ENCODE data around the gene PAXIP1.

The PAXIP1 gene

GRCh38 chr7:154965014-154965413 is 37.9 kb downstream of the PAXIP1 start:
- H3K36me3 ChIP-seq (ENCODE audit: control insufficient read depth in 2 of 2, insufficient read depth in 1 of 2, low read length in 2 of 2), result peaks cover 12 to 100% of the 10 kb centered on the region in 2 experiments
- TF ChIP-seq ZNF629 (tag by site-specific recombination; IDR thresholded peaks at IDR 0.05) (no peak), GLI2 (tag by site-specific recombination; IDR thresholded peaks at IDR 0.05; ENCODE audit: borderline replicate concordance, low read depth) (no peak), ZNF394 (tag by site-specific recombination; IDR thresholded peaks at IDR 0.05; ENCODE audit: borderline replicate concordance) (no peak), ZNF335 (tag by site-specific recombination; conservative IDR thresholded peaks at IDR 0.05) (no peak), ZNF623 (tag by site-specific recombination; IDR thresholded peaks at IDR 0.05) (no peak), ZFP37 (tag by site-specific recombination; IDR thresholded peaks at IDR 0.05) (no peak), ZNF544 (tag by site-specific recombination; IDR thresholded peaks at IDR 0.05) (no peak)

GRCh38 chr7:154960063-154960790 is 42.7 kb downstream of the PAXIP1 start:
- CTCF ChIA-PET, result interaction anchor here (0.9 kb wide), 1 partner anchor 33 kb away, joined by 3 read pairs; no protein-coding TSS in a partner anchor
- Histone ChIP-seq H3K9me3 (ENCODE audit: control insufficient read depth, insufficient read depth, low read depth, low read length) (no peaks in the 10 kb centered on the region), H3K27ac (ENCODE audit: extremely low read depth, low read depth, low read length) (no peak overlapping the region), H3K4me3 (ENCODE audit: low read depth, low read length) (no peak overlapping the region), H3K4me1 (ENCODE audit: control insufficient read depth, insufficient read depth, low read length) (no peaks in the 10 kb centered on the region), H3K36me3 (ENCODE audit: control insufficient read depth in 2 of 2, insufficient read depth in 1 of 2, low read length in 2 of 2) (peaks cover 8 to 96% of the 10 kb centered on the region in 2 experiments; a peak in 2 of 3 replicates)
- POLR2A ChIA-PET, result no interaction called here
- no peak for TF ChIP-seq ZSCAN18 (tag by site-specific recombination; IDR thresholded peaks at IDR 0.05)
- no peak for TF ChIP-seq ZNF423 (tag by site-specific recombination; IDR thresholded peaks at IDR 0.05)
- TF ChIP-seq ZNF707 (tag by site-specific recombination; IDR thresholded peaks at IDR 0.05), result no peak
- TF ChIP-seq ZNF704 (tag by site-specific recombination; IDR thresholded peaks at IDR 0.05), result no peak
- TF ChIP-seq PRDM1 (tag by site-specific recombination; IDR thresholded peaks at IDR 0.05), result no peak
- no peak for TF ChIP-seq ZBTB7A (tag by site-specific recombination; IDR thresholded peaks at IDR 0.05; ENCODE audit: low read depth)
- TF ChIP-seq ZNF114 (tag by site-specific recombination; IDR thresholded peaks at IDR 0.05), result no peak
- TF ChIP-seq OVOL3 (tag by site-specific recombination; IDR thresholded peaks at IDR 0.05), result no peak
- no peak for TF ChIP-seq ZBTB26 (tag by site-specific recombination; optimal IDR thresholded peaks at IDR 0.05)
- no peak for TF ChIP-seq ZNF175 (tag by site-specific recombination; IDR thresholded peaks at IDR 0.05)
- no peak for TF ChIP-seq ZNF585B (tag by site-specific recombination; IDR thresholded peaks at IDR 0.05)
- TF ChIP-seq HIC1 (tag by site-specific recombination; IDR thresholded peaks at IDR 0.05), result no peak
- TF ChIP-seq BCL6B (tag by site-specific recombination; IDR thresholded peaks at IDR 0.05), result no peak

More at GRCh38 chr7:154965014-154965413, 37.9 kb downstream of the PAXIP1 start:
- H3K9me3 ChIP-seq (ENCODE audit: control insufficient read depth, insufficient read depth, low read depth, low read length), result no peaks in the 10 kb centered on the region
- POLR2A ChIA-PET, result no interaction called here
- no peak overlapping the region for H3K27ac ChIP-seq (ENCODE audit: extremely low read depth, low read depth, low read length)
- H3K4me3 ChIP-seq (ENCODE audit: low read depth, low read length), result no peak overlapping the region
- no peaks in the 10 kb centered on the region for H3K4me1 ChIP-seq (ENCODE audit: control insufficient read depth, insufficient read depth, low read length)
- CTCF ChIA-PET, result interaction anchor here (0.5 to 2.1 kb wide), 4 partner anchors 10 to 37 kb away, joined by 3 to 15 read pairs (median 5); no protein-coding TSS in a partner anchor
